Suprapubic skin (tissue), 4 donors: ENCODE measurements around the gene TCP11. TPM values are rescaled to one million over a fixed set of nuclear protein-coding genes. Genes with fewer than 3 reads are reported as not detected.
A peak's percentile ranks its signal among the peaks of the same experiment; 100 is the strongest.
"Not testable (repeated sequence)": the region's sequence is repeated elsewhere in the genome, so short reads cannot be mapped to it uniquely, and the experiment has no call there.

Experiments used
- DNase-seq, 2 donors: peaks; one replicate each; pipeline ENCODE4 v3.0.0-alpha.2; 2019; ENCODE audit warnings: low spot score in 2 of 2
- H3K27ac ChIP-seq: fragments of 200-600 bp; sonication (generic); one replicate; pipeline ENCODE4 v1.5.1; 2019
- H3K27me3 ChIP-seq: fragments of 200-600 bp; sonication (generic); one replicate; pipeline ENCODE4 v1.5.1; 2019
- H3K36me3 ChIP-seq: fragments of 200-600 bp; sonication (generic); one replicate; pipeline ENCODE4 v1.5.1; 2019
- H3K4me1 ChIP-seq: fragments of 200-600 bp; sonication (generic); one replicate; pipeline ENCODE4 v1.5.1; 2019
- H3K4me3 ChIP-seq: fragments of 200-600 bp; sonication (generic); one replicate; pipeline ENCODE4 v1.5.1; 2019; ENCODE audit warnings: mild to moderate bottlenecking
- H3K9me3 ChIP-seq: fragments of 200-600 bp; sonication (generic); one replicate; pipeline ENCODE4 v1.5.1; 2019
- EP300 ChIP-seq: sonication (generic); formaldehyde crosslinking; IDR thresholded peaks from one replicate; pipeline ENCODE4 v1.6.1; 2017; ENCODE audit warnings: antibody characterized with exemption
- POLR2A ChIP-seq, 2 donors: fragments of 450-650 bp; IDR thresholded peaks; one replicate each; pipeline ENCODE4 v1.6.1; 2017; ENCODE audit warnings: antibody characterized with exemption in 2 of 2, mild to moderate bottlenecking in 2 of 2, moderate library complexity in 2 of 2
- POLR2AphosphoS5 ChIP-seq, 3 donors: sonication (generic); formaldehyde crosslinking; IDR thresholded peaks; one replicate each; pipeline ENCODE4 v1.6.1; 2017; ENCODE audit warnings: antibody characterized with exemption in 3 of 3
- WGBS: methylation state at CpG from one replicate; pipeline ENCODE4 v1.1.5; 2018; 5-methylcytosine and 5-hydroxymethylcytosine counted together
- total RNA-seq, 4 donors: library from RNA; depleted of rRNA; stranded (reverse); fragments of >200 nt; gene quantifications; one replicate each; pipeline ENCODE4 v1.1.0, GENCODE V29; 2016
- TF ChIP-seq, protein P1 (sequence below), 2 donors: fragments of 200-600 bp in 1 of 2; fragments of 450-650 bp in 1 of 2; sonication (generic) in 1 of 2; IDR thresholded peaks; one replicate each; pipeline ENCODE4 v1.5.1; 2016 to 2019; ENCODE audit warnings: antibody characterized with exemption in 2 of 2, mild to moderate bottlenecking in 1 of 2, moderate library complexity in 1 of 2

The TCP11 gene
- total RNA-seq, 4 donors from 2014 or later, result 4.2 TPM; not detected in 3

DNA sequence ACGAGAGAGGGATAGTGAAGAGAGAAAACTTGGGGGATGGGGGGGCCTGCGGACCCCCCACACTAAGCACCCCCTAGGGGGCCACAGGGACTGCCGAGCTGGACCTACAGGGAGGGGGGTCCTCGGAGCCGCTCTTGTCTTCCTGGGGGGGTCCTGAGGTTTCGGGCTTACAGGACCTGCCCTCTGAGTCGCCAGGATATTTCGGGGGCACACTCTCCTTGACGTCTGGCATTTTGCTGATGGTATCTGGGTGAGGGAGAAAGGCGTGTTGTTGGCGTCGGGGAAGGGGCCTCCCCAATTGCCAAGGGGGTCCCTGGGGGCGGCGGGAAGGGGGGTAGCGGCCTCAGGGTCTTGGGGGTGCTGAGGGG lies 516 bp downstream of the TCP11 start:
- H3K4me1 ChIP-seq, result peaks cover 11% of the 10 kb centered on the region
- peak overlapping the region; percentile 34 for H3K4me3 ChIP-seq
- no peak overlapping the region for H3K27ac ChIP-seq
- H3K36me3 ChIP-seq, result no peaks in the 10 kb centered on the region
- 42% methylated on average over 15 of the region's 15 CpGs for WGBS
- no peaks in the 10 kb centered on the region for H3K9me3 ChIP-seq
- DNase-seq, result no peak
- H3K27me3 ChIP-seq, result no peaks in the 10 kb centered on the region
- TF ChIP-seq, protein P1, sequence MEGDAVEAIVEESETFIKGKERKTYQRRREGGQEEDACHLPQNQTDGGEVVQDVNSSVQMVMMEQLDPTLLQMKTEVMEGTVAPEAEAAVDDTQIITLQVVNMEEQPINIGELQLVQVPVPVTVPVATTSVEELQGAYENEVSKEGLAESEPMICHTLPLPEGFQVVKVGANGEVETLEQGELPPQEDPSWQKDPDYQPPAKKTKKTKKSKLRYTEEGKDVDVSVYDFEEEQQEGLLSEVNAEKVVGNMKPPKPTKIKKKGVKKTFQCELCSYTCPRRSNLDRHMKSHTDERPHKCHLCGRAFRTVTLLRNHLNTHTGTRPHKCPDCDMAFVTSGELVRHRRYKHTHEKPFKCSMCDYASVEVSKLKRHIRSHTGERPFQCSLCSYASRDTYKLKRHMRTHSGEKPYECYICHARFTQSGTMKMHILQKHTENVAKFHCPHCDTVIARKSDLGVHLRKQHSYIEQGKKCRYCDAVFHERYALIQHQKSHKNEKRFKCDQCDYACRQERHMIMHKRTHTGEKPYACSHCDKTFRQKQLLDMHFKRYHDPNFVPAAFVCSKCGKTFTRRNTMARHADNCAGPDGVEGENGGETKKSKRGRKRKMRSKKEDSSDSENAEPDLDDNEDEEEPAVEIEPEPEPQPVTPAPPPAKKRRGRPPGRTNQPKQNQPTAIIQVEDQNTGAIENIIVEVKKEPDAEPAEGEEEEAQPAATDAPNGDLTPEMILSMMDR (IDR thresholded peaks at IDR 0.05), result no peak
- no peak for TF ChIP-seq EP300
- no peak for TF ChIP-seq POLR2A (IDR thresholded peaks at IDR 0.05)
- TF ChIP-seq POLR2AphosphoS5 (IDR thresholded peaks at IDR 0.05), result no peak

DNA sequence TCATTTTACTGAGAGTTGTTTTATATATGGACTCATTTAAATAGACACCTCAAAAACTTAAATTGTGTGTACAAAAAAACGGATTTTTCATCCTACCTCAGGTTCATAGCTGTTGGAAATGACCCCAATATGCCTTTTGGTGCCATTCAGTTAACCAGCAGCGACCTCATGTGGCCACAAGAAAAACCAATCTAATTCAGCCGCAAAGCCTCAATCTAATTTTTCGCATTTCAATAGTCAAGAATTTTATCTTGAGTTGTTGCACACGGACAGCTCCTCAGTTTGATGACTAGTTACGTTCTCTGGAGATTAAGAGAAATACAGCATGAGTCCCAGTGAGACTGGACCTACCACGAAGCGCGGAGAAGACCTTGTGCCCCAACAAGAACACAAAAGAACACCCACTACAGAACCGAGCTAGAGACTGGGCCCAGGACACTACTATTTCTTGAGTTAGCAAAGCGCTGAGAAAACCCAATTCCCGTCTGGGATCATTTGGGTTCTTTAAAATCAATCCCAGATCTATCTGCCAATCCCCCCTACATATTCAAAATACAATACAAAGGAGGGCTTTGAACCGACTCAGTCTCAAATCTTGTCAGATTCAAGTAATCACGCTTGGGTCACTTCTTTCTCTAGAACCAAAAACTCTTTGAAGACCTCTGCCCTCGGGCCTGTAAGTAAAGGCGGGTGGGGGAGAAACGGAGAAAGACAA lies 1.1 kb downstream of the TCP11 start:
- TF ChIP-seq, protein P1 (IDR thresholded peaks at IDR 0.05), result peak; percentile 60 to 90
- TF ChIP-seq EP300, result no peak
- H3K27ac ChIP-seq, result no peak overlapping the region
- no peak overlapping the region for H3K4me3 ChIP-seq
- WGBS, result 38% methylated on average over 17 of the region's 17 CpGs
- peaks cover 11% of the 10 kb centered on the region for H3K4me1 ChIP-seq
- no peaks in the 10 kb centered on the region for H3K9me3 ChIP-seq
- H3K27me3 ChIP-seq, result no peaks in the 10 kb centered on the region
- H3K36me3 ChIP-seq, result no peaks in the 10 kb centered on the region
- no peak for DNase-seq

DNA sequence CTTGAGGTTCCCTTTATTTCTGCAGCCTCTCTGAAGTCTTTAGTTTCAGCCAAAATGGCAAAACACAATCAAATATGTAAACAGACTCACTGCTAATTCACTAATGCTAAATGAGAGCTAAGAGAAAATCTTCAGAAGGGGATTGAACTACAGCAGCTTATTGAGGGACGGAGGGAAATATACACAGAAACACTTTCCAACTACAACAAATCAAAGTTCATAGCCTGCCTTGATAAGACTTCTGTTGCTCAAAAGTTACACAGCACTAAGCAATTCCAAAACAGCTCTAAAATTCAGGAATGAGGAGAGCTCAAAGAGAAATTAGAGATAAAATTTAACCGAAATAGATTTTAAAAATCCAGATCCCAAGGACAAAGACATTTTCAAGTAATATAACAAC lies 1.7 kb downstream of the TCP11 start:
- Histone ChIP-seq H3K4me1 (peaks cover 11% of the 10 kb centered on the region), H3K4me3 (no peak overlapping the region), H3K27ac (no peak overlapping the region), H3K36me3 (no peaks in the 10 kb centered on the region), H3K27me3 (no peaks in the 10 kb centered on the region), H3K9me3 (no peaks in the 10 kb centered on the region)
- TF ChIP-seq, protein P1 (IDR thresholded peaks at IDR 0.05), result no peak
- TF ChIP-seq POLR2AphosphoS5 (IDR thresholded peaks at IDR 0.05) (no peak), EP300 (no peak), POLR2A (IDR thresholded peaks at IDR 0.05) (no peak)
- DNase-seq, result no peak
- WGBS, result 78% methylated on average over 2 of the region's 2 CpGs

DNA sequence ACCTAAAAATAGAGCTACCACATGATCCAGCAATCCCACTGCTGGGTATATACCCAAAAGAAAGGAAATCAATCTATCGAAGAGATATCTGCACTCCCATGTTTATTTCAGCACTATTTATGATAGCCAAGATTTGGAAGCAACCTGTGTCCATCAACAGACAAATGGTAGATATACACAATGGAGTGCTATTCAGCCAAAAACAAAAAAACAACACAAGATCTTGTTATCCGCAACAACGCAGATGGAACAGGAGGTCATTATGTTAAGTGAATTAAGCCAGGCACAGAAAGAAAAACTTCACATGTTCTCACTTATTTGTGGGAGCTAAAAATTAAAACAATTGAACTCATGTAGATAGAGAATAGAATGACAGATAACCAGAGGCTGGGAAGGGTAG lies 2.9 kb downstream of the TCP11 start:
- H3K27ac ChIP-seq, H3K4me3 ChIP-seq, DNase-seq, H3K27me3 ChIP-seq, H3K36me3 ChIP-seq, H3K9me3 ChIP-seq: not testable (repeated sequence)
- peaks cover 11% of the 10 kb centered on the region for H3K4me1 ChIP-seq
- WGBS, result 83% methylated on average over 3 of the region's 3 CpGs

DNA sequence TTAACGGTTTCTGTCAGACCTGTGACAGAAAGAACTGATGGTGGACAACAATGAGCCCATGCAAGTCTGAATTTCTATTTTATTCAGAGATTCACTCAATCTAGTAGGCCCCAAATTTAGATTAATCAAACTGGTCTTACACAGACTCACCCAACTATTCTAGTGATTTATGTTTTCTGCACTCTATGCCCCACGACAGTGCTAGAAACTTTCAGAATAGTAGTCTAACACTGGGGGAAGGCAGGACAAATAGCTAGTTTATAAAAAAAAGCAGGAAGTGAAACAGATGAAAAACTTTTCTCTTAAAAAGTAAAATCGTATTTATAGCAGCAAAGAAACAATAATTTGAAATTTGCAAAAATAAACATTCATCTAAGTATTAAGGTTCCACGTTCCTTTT lies 5.0 kb downstream of the TCP11 start:
- WGBS, result 58% methylated on average over 4 of the region's 4 CpGs
- Histone ChIP-seq H3K4me3 (no peak overlapping the region), H3K27me3 (no peaks in the 10 kb centered on the region), H3K9me3 (no peaks in the 10 kb centered on the region), H3K27ac (no peak overlapping the region), H3K36me3 (no peaks in the 10 kb centered on the region), H3K4me1 (peaks cover 7% of the 10 kb centered on the region)
- no peak for DNase-seq
- TF ChIP-seq POLR2AphosphoS5 (IDR thresholded peaks at IDR 0.05) (no peak), EP300 (no peak), POLR2A (IDR thresholded peaks at IDR 0.05) (no peak)
- TF ChIP-seq, protein P1 (IDR thresholded peaks at IDR 0.05), result no peak

DNA sequence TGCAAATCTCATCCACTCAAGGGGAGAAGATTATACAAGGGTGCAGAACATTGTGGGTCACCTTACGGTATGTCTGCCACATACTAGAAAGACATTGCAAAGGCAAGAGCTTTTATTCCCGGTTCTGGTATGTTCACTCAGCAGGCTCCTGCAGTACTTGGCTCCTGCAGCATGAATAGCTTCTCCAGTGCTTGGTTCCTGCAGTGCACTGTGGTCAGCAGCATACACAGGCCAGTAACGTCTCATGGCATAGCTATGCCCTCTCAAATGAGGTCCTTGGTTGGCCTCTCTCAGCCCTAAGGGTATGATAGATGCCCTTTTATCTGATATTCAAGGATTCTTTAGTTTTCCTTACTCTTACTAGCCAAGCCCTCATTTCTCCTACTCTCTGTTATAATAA lies 12.6 kb downstream of the TCP11 start:
- Histone ChIP-seq H3K36me3 (no peaks in the 10 kb centered on the region), H3K27ac (no peak overlapping the region), H3K9me3 (no peaks in the 10 kb centered on the region), H3K27me3 (no peaks in the 10 kb centered on the region), H3K4me3 (no peak overlapping the region), H3K4me1 (no peaks in the 10 kb centered on the region)
- WGBS, result 79% methylated on average over 3 of the region's 3 CpGs
- DNase-seq, result no peak
- no peak for TF ChIP-seq EP300
- TF ChIP-seq, protein P1 (IDR thresholded peaks at IDR 0.05), result no peak
- no peak for TF ChIP-seq POLR2A (IDR thresholded peaks at IDR 0.05)
- no peak for TF ChIP-seq POLR2AphosphoS5 (IDR thresholded peaks at IDR 0.05)
